ENCODE measurements around the gene SLC1A6.

The SLC1A6 gene

GRCh38 chr19:14977128-14977527 is 2.5 kb downstream of the SLC1A6 start:
- no peak for TF ChIP-seq CTCF (IDR thresholded peaks at IDR 0.05; ENCODE audit: extremely low read depth, missing control alignments)
- DNase-seq (ENCODE audit: low spot score) = no peak

- no peak for DNase-seq (ENCODE audit: low spot score)
- TF ChIP-seq CTCF (IDR thresholded peaks at IDR 0.05; ENCODE audit: extremely low read depth, missing control alignments) = no peak
Observed at GRCh38 chr19:14974488-14974887, 5.2 kb downstream of the SLC1A6 start.

GRCh38 chr19:14972676-14973075 is 7.0 kb downstream of the SLC1A6 start:
- no peak for TF ChIP-seq CTCF (IDR thresholded peaks at IDR 0.05; ENCODE audit: extremely low read depth, missing control alignments)
- no peak for DNase-seq (ENCODE audit: low spot score)

GRCh38 chr19:14971474-14971873 is 8.2 kb downstream of the SLC1A6 start:
- TF ChIP-seq CTCF (IDR thresholded peaks at IDR 0.05; ENCODE audit: extremely low read depth, missing control alignments) = no peak
- DNase-seq (ENCODE audit: low spot score) = no peak

- no peak for DNase-seq (ENCODE audit: low spot score)
- TF ChIP-seq CTCF (IDR thresholded peaks at IDR 0.05; ENCODE audit: extremely low read depth, missing control alignments) = no peak
Observed at GRCh38 chr19:14968247-14968646, 11.4 kb downstream of the SLC1A6 start.

- no peak for DNase-seq (ENCODE audit: low spot score)
- no peak for TF ChIP-seq CTCF (IDR thresholded peaks at IDR 0.05; ENCODE audit: extremely low read depth, missing control alignments)
Observed at GRCh38 chr19:14961956-14962685, 17.5 kb downstream of the SLC1A6 start.

GRCh38 chr19:14959263-14959662 is 20.4 kb downstream of the SLC1A6 start:
- TF ChIP-seq CTCF (IDR thresholded peaks at IDR 0.05; ENCODE audit: extremely low read depth, missing control alignments) = no peak
- no peak for DNase-seq (ENCODE audit: low spot score)

Measured in GM20000 (cell line).